ENCODE results near the gene CD59.

The CD59 gene
- total RNA-seq = 36.2 to 41.6 reads per million in 2 donors

GRCh38 chr11:33736148-33736812 lies at the start of gene CD59:
TSS of gene CD59 (minus strand) at chr11:33736423. CDS start at chr11:33722445, 13,978 bp downstream.
- DNase-seq = peak; percentile 79

GRCh38 chr11:33785609-33786008 lies 49.4 kb upstream of the CD59 start:
- DNase-seq = no peak

GRCh38 chr11:33779849-33780528 lies 43.8 kb upstream of the CD59 start:
- no peak for DNase-seq

- no peak for DNase-seq
Measured at GRCh38 chr11:33778675-33779074, 42.5 kb upstream of the CD59 start.

- DNase-seq = no peak
Measured at GRCh38 chr11:33777906-33778305, 41.7 kb upstream of the CD59 start.

- no peak for DNase-seq
Measured at GRCh38 chr11:33775832-33776470, 39.7 kb upstream of the CD59 start.

GRCh38 chr11:33775467-33775807 lies 39.2 kb upstream of the CD59 start:
- no peak for DNase-seq

- DNase-seq = no peak
Measured at GRCh38 chr11:33774736-33775466, 38.7 kb upstream of the CD59 start.

GRCh38 chr11:33773987-33774735 lies 37.9 kb upstream of the CD59 start, which contains the start of gene FBXO3:
TSS of gene FBXO3 (minus strand) at chr11:33774520. CDS start at chr11:33774497, 23 bp downstream.
- DNase-seq = peak; percentile 80

GRCh38 chr11:33773404-33773986 lies 37.3 kb upstream of the CD59 start:
- DNase-seq = no peak

- DNase-seq = no peak
Measured at GRCh38 chr11:33772870-33773269, 36.6 kb upstream of the CD59 start.

- DNase-seq = no peak
Measured at GRCh38 chr11:33772300-33772699, 36.1 kb upstream of the CD59 start.

GRCh38 chr11:33770236-33770635 lies 34.0 kb upstream of the CD59 start:
- no peak for DNase-seq

GRCh38 chr11:33769542-33769941 lies 33.3 kb upstream of the CD59 start:
- no peak for DNase-seq

GRCh38 chr11:33767624-33768023 lies 31.4 kb upstream of the CD59 start:
- DNase-seq = no peak

GRCh38 chr11:33766085-33766484 lies 29.9 kb upstream of the CD59 start:
- DNase-seq = no peak

GRCh38 chr11:33761471-33761870 lies 25.2 kb upstream of the CD59 start:
- no peak for DNase-seq

GRCh38 chr11:33753304-33753967 lies 17.2 kb upstream of the CD59 start:
- no peak for DNase-seq

GRCh38 chr11:33751878-33752277 lies 15.7 kb upstream of the CD59 start:
- DNase-seq = no peak

GRCh38 chr11:33747979-33748378 lies 11.8 kb upstream of the CD59 start:
- no peak for DNase-seq

- DNase-seq = no peak
Measured at GRCh38 chr11:33743291-33743690, 7.1 kb upstream of the CD59 start.

Measured in activated gamma-delta T cell (primary cell).